Middle frontal gyrus (tissue), 1 donor: ENCODE results near the gene GRIN2C.
A peak's percentile ranks its signal among the peaks of the same experiment; 100 is the strongest.

Source experiments
- DNase-seq: peaks from one replicate; pipeline ENCODE4 v3.0.0-alpha.2; 2015; ENCODE audit warnings: low spot score; ENCODE audit errors: extremely low spot score

Gene GRIN2C

DNA sequence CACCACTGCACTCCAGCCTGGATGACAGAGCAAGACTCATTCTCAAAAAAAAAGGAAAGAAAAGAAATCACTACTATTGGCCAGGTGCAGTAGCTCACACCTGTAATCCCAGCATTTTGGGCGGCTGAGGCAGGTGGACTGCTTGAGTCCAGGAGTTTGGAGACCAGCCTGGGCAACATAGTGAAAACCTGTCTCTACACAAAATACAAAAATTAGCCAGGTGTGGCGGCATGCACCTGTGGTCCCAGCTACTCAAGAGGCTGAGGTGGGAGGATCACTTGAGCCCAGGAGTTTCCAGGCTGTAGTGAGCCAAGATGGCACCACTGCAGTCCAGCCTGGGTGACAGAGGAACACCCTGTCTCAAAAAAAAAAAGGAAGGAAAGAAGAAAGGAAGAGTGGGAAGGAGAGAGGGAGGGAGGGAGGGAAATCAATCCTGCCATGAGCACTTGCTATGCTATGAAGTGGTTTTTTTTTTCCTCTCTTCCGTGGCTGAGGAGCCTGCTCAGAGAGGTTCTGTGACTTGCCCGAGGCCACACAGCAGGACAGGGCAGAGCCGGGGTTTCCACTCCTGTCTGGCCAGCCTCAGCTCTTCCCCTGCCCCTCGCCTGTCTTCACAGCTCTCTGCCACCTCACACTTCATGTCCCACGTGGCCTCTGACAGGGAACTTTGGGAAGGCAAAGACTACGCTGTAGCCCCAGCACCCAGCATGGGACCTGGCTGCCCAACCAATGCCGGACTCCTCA lies 10.9 kb downstream of the GRIN2C start:
- DNase-seq = no peak

- DNase-seq = no peak
These were observed 13.1 kb downstream of the GRIN2C start for GRCh38 chr17:74846621-74847020.

- DNase-seq = no peak
These were observed 16.4 kb downstream of the GRIN2C start for GRCh38 chr17:74843352-74843627.

GRCh38 chr17:74842599-74843351 lies 16.9 kb downstream of the GRIN2C start:
- peak; percentile 28 for DNase-seq

GRCh38 chr17:74842146-74842598 lies 17.5 kb downstream of the GRIN2C start:
- no peak for DNase-seq

GRCh38 chr17:74840989-74841666 lies 18.6 kb downstream of the GRIN2C start:
- DNase-seq = peak; percentile 11

- DNase-seq = no peak
These were observed 19.5 kb downstream of the GRIN2C start for GRCh38 chr17:74839990-74840852.

DNA sequence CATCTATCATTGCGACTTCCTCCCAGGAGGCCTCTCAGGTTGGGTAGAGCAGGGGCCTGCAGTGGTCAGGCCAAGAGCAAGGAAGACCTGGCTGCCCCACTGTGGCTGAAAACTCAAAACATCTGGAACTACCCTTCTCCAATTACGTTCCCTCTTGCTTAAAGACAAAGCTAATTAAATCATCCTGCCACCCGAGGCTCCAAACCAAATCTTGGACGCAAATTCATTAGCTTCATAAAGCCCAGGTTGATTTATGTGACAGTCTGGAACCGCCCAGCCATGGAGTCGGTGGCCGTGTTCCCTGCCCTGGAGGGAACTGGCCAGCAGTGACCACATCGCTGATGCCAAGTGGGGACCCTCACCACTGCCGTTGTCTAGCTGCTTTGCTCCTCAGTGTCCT lies 21.4 kb downstream of the GRIN2C start:
- no peak for DNase-seq

GRCh38 chr17:74836691-74837467 lies 22.8 kb downstream of the GRIN2C start:
- DNase-seq = no peak

GRCh38 chr17:74836191-74836590 lies 23.5 kb downstream of the GRIN2C start:
- no peak for DNase-seq

DNA sequence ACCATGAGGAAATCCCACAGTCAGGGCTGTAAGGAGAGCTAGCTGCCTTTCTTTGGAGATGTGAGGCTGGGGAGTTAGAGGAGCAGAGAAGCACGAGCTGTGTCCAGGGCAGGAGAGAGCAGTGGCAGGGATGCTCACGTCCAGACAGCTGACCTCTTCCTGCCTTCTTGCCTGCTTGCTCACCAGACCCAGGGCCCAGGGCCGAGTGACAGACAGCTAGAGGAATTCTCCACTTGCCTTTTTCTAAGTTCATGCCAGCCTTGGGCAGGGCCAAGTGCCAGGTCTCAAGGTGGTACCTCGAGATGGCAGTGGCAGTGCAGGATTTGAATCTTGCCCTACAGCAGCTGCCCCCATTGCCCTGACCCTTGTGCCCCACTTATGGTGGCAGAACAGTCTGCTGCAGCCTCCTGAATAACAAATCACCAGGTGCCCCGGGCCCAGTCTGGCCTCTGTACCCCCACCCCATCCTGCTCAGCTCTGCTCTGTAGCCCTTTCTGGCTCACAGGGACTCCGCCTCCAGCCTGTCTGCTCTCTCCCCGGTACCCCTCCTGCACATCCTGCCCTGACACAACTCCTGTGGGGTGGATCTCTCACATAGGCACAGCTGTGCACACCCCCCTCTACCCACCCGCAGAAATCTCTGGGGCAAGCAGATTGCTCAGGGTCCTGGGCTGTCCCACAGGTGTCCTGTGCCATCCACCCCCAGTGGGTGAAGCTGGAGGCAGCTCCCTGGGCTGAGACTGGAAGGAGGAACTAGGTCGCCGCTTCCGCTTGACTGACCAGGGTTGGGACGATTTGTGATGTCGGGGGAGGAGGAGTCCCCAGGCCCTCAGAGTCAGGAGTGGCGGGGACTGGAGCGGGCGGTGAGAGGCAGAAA lies 25.9 kb downstream of the GRIN2C start:
- no peak for DNase-seq

- no peak for DNase-seq
These were observed 27.3 kb downstream of the GRIN2C start for GRCh38 chr17:74832421-74832820.

- DNase-seq = no peak
These were observed 28.1 kb downstream of the GRIN2C start for GRCh38 chr17:74831444-74832146.

GRCh38 chr17:74830861-74831260 lies 28.8 kb downstream of the GRIN2C start:
- DNase-seq = no peak

- no peak for DNase-seq
These were observed 31.9 kb downstream of the GRIN2C start for GRCh38 chr17:74827800-74828199.

DNA sequence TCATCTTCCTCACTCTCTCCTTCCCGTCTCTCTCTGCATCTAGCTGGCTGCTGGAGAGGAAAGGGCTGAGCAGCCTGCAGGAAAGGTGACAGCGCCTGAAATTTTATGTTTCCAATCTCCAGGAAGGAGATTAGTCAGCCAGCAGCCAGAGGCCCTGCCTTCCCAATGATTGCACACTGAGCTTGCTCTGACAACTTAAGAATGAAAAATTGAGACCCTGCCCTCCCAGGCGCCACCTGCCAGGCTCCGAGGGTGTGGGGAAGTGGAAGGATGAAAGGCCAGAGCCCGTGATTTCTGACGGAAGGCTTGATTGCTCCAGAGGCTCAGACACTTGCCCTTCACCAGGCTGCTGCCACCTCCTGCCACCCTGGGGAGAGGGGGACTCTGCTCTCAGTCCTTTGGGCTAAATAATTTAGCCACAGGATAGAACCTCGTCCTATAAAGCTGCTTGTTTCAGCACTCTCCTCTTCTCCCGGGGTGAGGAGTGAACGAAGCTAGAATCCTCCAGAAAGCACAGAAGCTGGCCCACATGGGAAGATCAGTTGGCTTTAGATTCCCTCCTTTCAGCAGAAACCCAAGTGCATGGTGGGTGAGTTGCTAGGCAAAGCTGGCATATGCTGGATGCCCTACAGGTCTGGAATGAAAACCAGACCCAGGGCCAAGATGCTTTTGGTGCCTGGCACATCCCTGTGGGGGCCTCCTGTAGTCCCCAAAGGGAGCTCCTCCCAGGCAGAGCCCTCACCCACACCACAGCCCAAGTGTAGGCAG lies 33.5 kb downstream of the GRIN2C start:
- DNase-seq = no peak

- DNase-seq = no peak
These were observed 34.6 kb downstream of the GRIN2C start for GRCh38 chr17:74824961-74825627.

- DNase-seq = peak; percentile 31
These were observed 36.7 kb downstream of the GRIN2C start for GRCh38 chr17:74822939-74823367.
